Measurements from ENCODE around the gene ING5. TPM values are rescaled to one million over a fixed set of nuclear protein-coding genes. Genes with fewer than 3 reads are reported as not detected.

ING5 gene
- total RNA-seq, 1 donor from 2014 or later: 19.7 TPM

DNA sequence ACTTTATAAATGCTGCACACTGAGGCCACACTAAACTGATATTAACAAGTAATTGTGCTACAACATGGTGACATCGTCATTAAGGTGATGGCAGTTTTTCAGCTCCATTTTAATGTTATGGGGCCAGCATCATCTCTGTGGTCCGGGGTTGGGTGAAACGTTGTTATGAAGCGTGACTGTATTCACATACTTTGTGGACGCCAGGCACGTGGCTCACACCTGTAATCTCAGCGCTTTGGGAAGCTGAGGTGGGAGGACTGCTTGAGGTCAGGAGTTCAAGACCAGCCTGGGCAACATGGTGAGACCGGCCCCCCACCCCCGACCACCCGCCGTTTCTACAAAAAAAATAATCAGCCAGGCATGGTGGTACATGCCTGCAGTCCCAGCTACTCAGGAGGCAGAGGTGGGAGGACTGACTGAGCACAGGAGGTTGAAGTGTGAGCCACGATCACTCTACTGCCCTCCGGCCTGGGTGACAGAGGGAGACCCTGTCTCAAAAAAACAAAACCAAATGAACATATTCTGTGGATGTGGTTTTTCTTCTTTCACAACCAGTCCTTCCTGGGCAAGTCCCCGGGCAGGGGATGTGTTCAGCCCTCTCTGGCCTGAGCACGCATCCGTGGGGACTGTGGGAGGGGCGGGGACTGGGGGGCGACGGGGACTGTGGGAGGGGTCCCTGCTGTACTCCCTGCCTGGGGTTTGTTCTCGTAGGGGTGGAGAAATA is 61.9 kb downstream of the ING5 start:
- no peaks in the 10 kb centered on the region for H3K27me3 ChIP-seq (ENCODE audit: control insufficient read depth, insufficient read depth, low read length)
- TF ChIP-seq, protein P1, sequence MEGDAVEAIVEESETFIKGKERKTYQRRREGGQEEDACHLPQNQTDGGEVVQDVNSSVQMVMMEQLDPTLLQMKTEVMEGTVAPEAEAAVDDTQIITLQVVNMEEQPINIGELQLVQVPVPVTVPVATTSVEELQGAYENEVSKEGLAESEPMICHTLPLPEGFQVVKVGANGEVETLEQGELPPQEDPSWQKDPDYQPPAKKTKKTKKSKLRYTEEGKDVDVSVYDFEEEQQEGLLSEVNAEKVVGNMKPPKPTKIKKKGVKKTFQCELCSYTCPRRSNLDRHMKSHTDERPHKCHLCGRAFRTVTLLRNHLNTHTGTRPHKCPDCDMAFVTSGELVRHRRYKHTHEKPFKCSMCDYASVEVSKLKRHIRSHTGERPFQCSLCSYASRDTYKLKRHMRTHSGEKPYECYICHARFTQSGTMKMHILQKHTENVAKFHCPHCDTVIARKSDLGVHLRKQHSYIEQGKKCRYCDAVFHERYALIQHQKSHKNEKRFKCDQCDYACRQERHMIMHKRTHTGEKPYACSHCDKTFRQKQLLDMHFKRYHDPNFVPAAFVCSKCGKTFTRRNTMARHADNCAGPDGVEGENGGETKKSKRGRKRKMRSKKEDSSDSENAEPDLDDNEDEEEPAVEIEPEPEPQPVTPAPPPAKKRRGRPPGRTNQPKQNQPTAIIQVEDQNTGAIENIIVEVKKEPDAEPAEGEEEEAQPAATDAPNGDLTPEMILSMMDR (IDR thresholded peaks at IDR 0.05; ENCODE audit: insufficient read depth, low read length, severe bottlenecking): no peak
- FAIRE-seq: no peak
- H3K4me3 ChIP-seq (ENCODE audit: low read depth, low read length): no peak overlapping the region
- DNase-seq (ENCODE audit: low read depth): no peak
- peaks cover 4% of the 10 kb centered on the region for H3K36me3 ChIP-seq (ENCODE audit: control insufficient read depth, insufficient read depth, low read length)

DNA sequence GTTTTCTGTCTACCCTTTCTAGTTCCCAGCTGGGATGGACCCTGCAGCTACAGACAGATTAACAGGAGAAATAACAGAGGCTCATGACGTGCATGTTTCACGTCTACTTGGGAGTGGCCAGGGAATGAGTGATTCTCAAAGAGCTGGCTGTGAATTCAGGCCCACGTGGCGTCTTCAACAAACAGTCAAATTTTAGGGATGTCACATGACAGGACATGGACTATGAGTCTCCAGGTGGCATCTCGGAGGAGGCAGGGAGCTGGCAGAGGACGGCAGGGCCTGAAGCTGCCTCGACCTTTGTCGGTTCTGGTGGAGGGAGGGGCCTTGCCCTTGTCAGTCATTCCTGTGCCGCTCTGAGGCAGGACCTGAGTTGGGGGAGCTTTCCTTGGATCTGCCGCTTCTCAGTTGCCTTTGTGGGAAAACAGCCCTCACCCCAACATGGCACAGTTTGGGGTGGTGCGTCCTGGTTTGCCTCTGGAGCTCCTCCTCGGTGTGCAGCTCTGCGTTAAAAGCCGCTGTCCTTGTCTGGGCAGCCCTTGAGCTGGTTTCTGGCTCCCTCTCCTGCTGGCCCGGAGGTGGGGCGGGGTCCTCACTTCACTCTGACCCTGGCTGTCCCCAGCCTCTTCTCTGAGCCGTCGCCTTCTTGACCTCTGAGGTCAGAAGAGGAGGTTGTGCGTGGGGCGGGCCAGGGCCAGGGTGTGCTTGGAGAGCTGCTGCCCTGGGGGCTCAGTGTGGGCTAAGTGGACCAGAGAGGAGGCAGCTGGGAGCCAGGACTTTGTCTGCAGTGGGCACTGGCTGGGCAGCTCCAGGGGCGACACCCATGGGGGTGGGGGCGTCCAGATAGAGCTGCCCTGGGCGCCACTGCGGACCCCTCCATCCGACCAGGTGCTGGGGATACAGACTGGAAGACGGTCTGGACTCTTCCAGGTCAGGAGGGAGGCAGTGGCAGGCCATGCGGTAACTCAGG is 62.7 kb downstream of the ING5 start:
- Histone ChIP-seq H3K27me3 (ENCODE audit: control insufficient read depth, insufficient read depth, low read length) (no peaks in the 10 kb centered on the region), H3K36me3 (ENCODE audit: control insufficient read depth, insufficient read depth, low read length) (no peaks in the 10 kb centered on the region), H3K4me3 (ENCODE audit: low read depth, low read length) (no peak overlapping the region)
- FAIRE-seq (peak; percentile 18), DNase-seq (ENCODE audit: low read depth) (no peak)
- TF ChIP-seq, protein P1 (IDR thresholded peaks at IDR 0.05; ENCODE audit: insufficient read depth, low read length, severe bottlenecking): no peak

DNA sequence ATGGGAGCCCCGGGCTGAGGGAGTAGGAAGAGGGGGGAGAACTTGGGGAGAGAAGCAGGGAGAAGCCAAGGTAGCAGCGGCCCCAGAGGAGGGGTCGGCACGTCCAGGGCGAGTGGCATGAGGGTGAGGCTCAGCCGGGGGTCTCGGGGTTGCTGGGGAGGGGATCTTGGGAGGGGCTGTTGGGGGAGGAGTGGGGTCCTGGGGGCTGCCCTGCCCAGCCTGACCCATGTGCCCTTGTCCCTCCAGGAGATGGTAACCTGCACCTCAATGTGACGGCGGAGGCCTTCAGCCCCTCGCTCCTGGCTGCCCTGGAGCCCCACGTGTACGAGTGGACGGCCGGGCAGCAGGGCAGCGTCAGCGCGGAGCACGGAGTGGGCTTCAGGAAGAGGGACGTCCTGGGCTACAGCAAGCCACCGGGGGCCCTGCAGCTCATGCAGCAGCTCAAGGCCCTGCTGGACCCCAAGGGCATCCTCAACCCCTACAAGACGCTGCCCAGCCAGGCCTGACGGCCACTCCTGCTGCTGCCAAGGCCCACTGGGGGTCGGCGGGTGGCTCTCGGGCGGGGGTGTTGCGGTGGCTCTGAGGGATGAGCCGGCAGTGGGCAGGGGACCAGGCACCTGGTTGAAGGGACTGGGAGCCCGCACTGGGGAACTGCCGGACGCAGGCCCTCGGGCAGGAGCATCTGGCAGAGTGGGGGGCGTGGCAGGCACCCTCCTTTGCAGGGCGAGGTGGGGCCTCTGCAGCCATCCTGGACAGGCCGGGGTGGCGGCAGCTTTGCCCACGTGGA is 65.8 kb downstream of the ING5 start:
- no peaks in the 10 kb centered on the region for H3K36me3 ChIP-seq (ENCODE audit: control insufficient read depth, insufficient read depth, low read length)
- no peaks in the 10 kb centered on the region for H3K27me3 ChIP-seq (ENCODE audit: control insufficient read depth, insufficient read depth, low read length)
- no peak for DNase-seq (ENCODE audit: low read depth)
- FAIRE-seq: no peak
- TF ChIP-seq, protein P1 (IDR thresholded peaks at IDR 0.05; ENCODE audit: insufficient read depth, low read length, severe bottlenecking): no peak
- no peak overlapping the region for H3K4me3 ChIP-seq (ENCODE audit: low read depth, low read length)

DNA sequence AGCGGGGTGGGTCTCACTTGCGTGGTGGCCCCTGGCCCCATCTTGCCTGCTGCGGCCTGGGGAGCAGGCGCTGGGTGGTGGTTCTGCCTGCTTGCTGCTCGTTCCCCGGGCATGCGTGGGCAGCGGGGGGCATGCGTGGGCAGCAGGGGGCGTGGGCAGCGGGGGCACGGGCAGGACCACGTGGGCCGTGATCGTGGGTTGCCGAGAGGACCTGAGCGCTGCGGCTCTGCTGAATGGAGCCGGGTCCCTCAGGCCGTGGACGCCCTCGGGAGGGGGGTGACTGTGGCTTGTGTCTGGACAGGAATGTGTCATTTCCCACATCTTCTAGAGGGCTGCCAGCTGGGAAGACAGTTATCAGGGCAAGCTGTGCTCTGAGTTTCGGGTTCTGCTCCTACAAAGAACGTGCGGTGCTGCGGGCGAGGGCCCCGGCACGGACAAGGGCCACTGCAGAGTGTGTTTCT is 66.4 kb downstream of the ING5 start:
- H3K36me3 ChIP-seq (ENCODE audit: control insufficient read depth, insufficient read depth, low read length): no peaks in the 10 kb centered on the region
- H3K4me3 ChIP-seq (ENCODE audit: low read depth, low read length): no peak overlapping the region
- H3K27me3 ChIP-seq (ENCODE audit: control insufficient read depth, insufficient read depth, low read length): no peaks in the 10 kb centered on the region
- DNase-seq (ENCODE audit: low read depth): no peak
- TF ChIP-seq, protein P1 (IDR thresholded peaks at IDR 0.05; ENCODE audit: insufficient read depth, low read length, severe bottlenecking): no peak
- no peak for FAIRE-seq

DNA sequence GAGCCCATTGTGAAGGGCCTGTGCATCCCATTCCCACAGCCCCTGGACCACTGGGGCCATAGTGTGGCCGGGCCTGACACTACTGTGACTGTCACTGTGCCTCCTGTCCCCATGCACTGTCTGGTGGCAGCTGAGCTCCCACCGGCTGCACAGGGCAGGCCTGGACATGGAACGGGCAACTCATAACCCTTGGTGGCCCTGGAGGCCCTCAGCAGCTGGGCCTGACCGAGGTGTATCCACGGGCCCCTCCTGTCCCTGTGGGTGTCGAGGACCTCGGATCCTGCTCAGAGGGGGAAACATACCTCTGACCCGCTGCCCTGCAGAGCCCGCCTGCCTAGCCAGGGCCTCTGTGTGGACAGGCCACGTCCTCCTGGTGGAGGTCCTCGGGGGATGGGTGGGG is 67.0 kb downstream of the ING5 start:
- FAIRE-seq: no peak
- Histone ChIP-seq H3K27me3 (ENCODE audit: control insufficient read depth, insufficient read depth, low read length) (no peaks in the 10 kb centered on the region), H3K36me3 (ENCODE audit: control insufficient read depth, insufficient read depth, low read length) (no peaks in the 10 kb centered on the region), H3K4me3 (ENCODE audit: low read depth, low read length) (no peak overlapping the region)
- DNase-seq (ENCODE audit: low read depth): no peak
- TF ChIP-seq, protein P1 (IDR thresholded peaks at IDR 0.05; ENCODE audit: insufficient read depth, low read length, severe bottlenecking): no peak

All from bronchial epithelial cell (primary cell).